GM23248 (cell line): ENCODE data around the gene OLFML2B. TPM values are rescaled to one million over a fixed set of nuclear protein-coding genes. Genes with fewer than 3 reads are reported as not detected.
A peak's percentile ranks its signal among the peaks of the same experiment; 100 is the strongest.

Source experiments
- DNase-seq: peaks from one replicate; pipeline ENCODE4 v3.0.0-alpha.2; 2015
- H2AFZ ChIP-seq: fragments of 200-600 bp; sonication (generic); 2 replicates; pipeline ENCODE4 v1.6.1; 2016; ENCODE audit warnings: antibody characterized with exemption
- H3F3A ChIP-seq: fragments of 200-600 bp; sonication (generic); 2 replicates; pipeline ENCODE4 v1.6.1; 2016; ENCODE audit warnings: mild to moderate bottlenecking, antibody characterized with exemption, mixed run types; ENCODE audit not compliant: insufficient read depth
- H3K27ac ChIP-seq: fragments of 200-600 bp; sonication (generic); 2 replicates; pipeline ENCODE4 v1.5.1; 2016; ENCODE audit warnings: mild to moderate bottlenecking
- H3K27me3 ChIP-seq: fragments of 200-600 bp; sonication (generic); replicated peaks from 2 replicates; pipeline ENCODE4 v1.6.1; 2016; ENCODE audit warnings: mild to moderate bottlenecking; ENCODE audit not compliant: insufficient read depth
- H3K36me3 ChIP-seq: fragments of 200-600 bp; sonication (generic); 2 replicates; pipeline ENCODE4 v1.6.1; 2016; ENCODE audit warnings: low read depth, mild to moderate bottlenecking
- H3K4me1 ChIP-seq: fragments of 200-600 bp; sonication (generic); 2 replicates; pipeline ENCODE4 v1.6.1; 2016; ENCODE audit warnings: mild to moderate bottlenecking; ENCODE audit not compliant: insufficient read depth
- H3K4me2 ChIP-seq: fragments of 200-600 bp; sonication (generic); one replicate; pipeline ENCODE4 v1.6.1; 2016; ENCODE audit warnings: mild to moderate bottlenecking; ENCODE audit not compliant: unreplicated experiment
- H3K4me3 ChIP-seq: fragments of 200-600 bp; sonication (generic); 2 replicates; pipeline ENCODE4 v1.5.1; 2016; ENCODE audit warnings: mild to moderate bottlenecking
- H3K79me2 ChIP-seq: fragments of 200-600 bp; sonication (generic); 2 replicates; pipeline ENCODE4 v1.6.1; 2016; ENCODE audit warnings: mild to moderate bottlenecking; ENCODE audit not compliant: insufficient read depth
- H3K9ac ChIP-seq: fragments of 200-600 bp; sonication (generic); 2 replicates; pipeline ENCODE4 v1.6.1; 2016; ENCODE audit warnings: mild to moderate bottlenecking
- H3K9me2 ChIP-seq: fragments of 200-600 bp; sonication (generic); 2 replicates; pipeline ENCODE4 v1.6.1; 2016; ENCODE audit warnings: mixed run types, mild to moderate bottlenecking, moderate library complexity; ENCODE audit not compliant: insufficient read depth
- H3K9me3 ChIP-seq: fragments of 200-600 bp; sonication (generic); one replicate; pipeline ENCODE4 v1.6.1; 2017; ENCODE audit warnings: low read depth
- H4K20me1 ChIP-seq: fragments of 200-600 bp; sonication (generic); 2 replicates; pipeline ENCODE4 v1.6.0; 2016; ENCODE audit not compliant: insufficient read depth
- EZH2 ChIP-seq: fragments of 200-600 bp; sonication (generic); IDR thresholded peaks from 2 replicates; pipeline ENCODE4 v1.6.1; 2018; ENCODE audit warnings: antibody characterized with exemption, mild to moderate bottlenecking; ENCODE audit not compliant: insufficient read depth, poor library complexity, severe bottlenecking
- EZH2phosphoT487 ChIP-seq: fragments of 200-600 bp; sonication (generic); IDR thresholded peaks from 2 replicates; pipeline ENCODE4 v1.6.1; 2018; ENCODE audit warnings: antibody characterized with exemption, moderate library complexity, mild to moderate bottlenecking, low read depth; ENCODE audit not compliant: insufficient read depth
- WGBS, 2 experiments: methylation state at CpG; one replicate each; pipeline ENCODE4 v1.1.6; 2015 to 2017; ENCODE audit warnings: low lambda C conversion rate in 2 of 2, low coverage in 1 of 2; ENCODE audit errors: missing lambda C conversion rate in 2 of 2; 5-methylcytosine and 5-hydroxymethylcytosine counted together
- in situ Hi-C: fragments of 300-500 bp; cut with MboI; formaldehyde crosslinking; loops from 2 replicates; pipeline ENCODE4 v1.15.0; 2020
- polyA plus RNA-seq: library from polyadenylated mRNA; unstranded; fragments of >200 nt; fragmentation: Nextera tagmentation; extraction: Ambion mirVana; gene quantifications from 2 replicates; pipeline ENCODE4 v1.2.1, GENCODE V29; 2016
- total RNA-seq: library from RNA; depleted of rRNA; stranded (reverse); fragments of >200 nt; shearing (Covaris generic); gene quantifications from 2 replicates; pipeline ENCODE4 v1.2.3, GENCODE V29; 2014

OLFML2B gene
- total and polyA plus RNA-seq, 2 experiments from 2014 or later: 0.98 to 1.1 TPM

- TF ChIP-seq EZH2phosphoT487: no peak
- TF ChIP-seq EZH2: no peak
- Histone ChIP-seq H4K20me1 (no peaks in the 10 kb centered on the region), H3K4me3 (peak overlapping the region; percentile 66), H3K79me2 (no peaks in the 10 kb centered on the region), H3K36me3 (no peaks in the 10 kb centered on the region), H3K27me3 (no peaks in the 10 kb centered on the region), H3K9me2 (no peaks in the 10 kb centered on the region), H3F3A (peaks cover 12% of the 10 kb centered on the region), H3K4me1 (peaks cover 15% of the 10 kb centered on the region), H3K9me3 (no peaks in the 10 kb centered on the region), H3K4me2 (peak overlapping the region; percentile 87), H3K9ac (peak overlapping the region; percentile 76), H3K27ac (peak overlapping the region; percentile 83), H2AFZ (peak overlapping the region; percentile 14; the same call in 1 of the 2 replicates)
- in situ Hi-C loops: no loop called here
- DNase-seq: peak; percentile 95
- 0 to 3% methylated on average over 14 to 15 of the region's 15 CpGs for WGBS, 2 experiments
Measured at GRCh38 chr1:162003061-162003829, 20.4 kb downstream of the OLFML2B start.

- Histone ChIP-seq H3F3A (peaks cover 12% of the 10 kb centered on the region), H3K27me3 (no peaks in the 10 kb centered on the region), H3K9ac (no peak overlapping the region), H3K9me2 (no peaks in the 10 kb centered on the region), H4K20me1 (no peaks in the 10 kb centered on the region), H2AFZ (no peak overlapping the region), H3K36me3 (no peaks in the 10 kb centered on the region), H3K9me3 (no peaks in the 10 kb centered on the region), H3K4me2 (no peak overlapping the region), H3K79me2 (no peaks in the 10 kb centered on the region), H3K4me3 (no peak overlapping the region), H3K4me1 (peaks cover 15% of the 10 kb centered on the region), H3K27ac (no peak overlapping the region)
- in situ Hi-C loops: no loop called here
- TF ChIP-seq EZH2 (no peak), EZH2phosphoT487 (no peak)
- WGBS, 2 experiments: 96 to 100% methylated on average over 11 of the region's 11 CpGs
- no peak for DNase-seq
Measured at GRCh38 chr1:162000053-162000420, 23.6 kb downstream of the OLFML2B start.

GRCh38 chr1:161999301-162000052, 24.2 kb downstream of the OLFML2B start:
- H2AFZ ChIP-seq: no peak overlapping the region
- H3K79me2 ChIP-seq: no peaks in the 10 kb centered on the region
- no peak overlapping the region for H3K27ac ChIP-seq
- no peak for DNase-seq
- H3K4me1 ChIP-seq: peaks cover 14% of the 10 kb centered on the region
- no peak for TF ChIP-seq EZH2
- no peak for TF ChIP-seq EZH2phosphoT487
- no peaks in the 10 kb centered on the region for H3K27me3 ChIP-seq
- peaks cover 12% of the 10 kb centered on the region for H3F3A ChIP-seq
- in situ Hi-C loops: no loop called here
- H3K9ac ChIP-seq: no peak overlapping the region
- no peaks in the 10 kb centered on the region for H3K9me3 ChIP-seq
- no peak overlapping the region for H3K4me3 ChIP-seq
- no peaks in the 10 kb centered on the region for H3K9me2 ChIP-seq
- H4K20me1 ChIP-seq: no peaks in the 10 kb centered on the region
- no peak overlapping the region for H3K4me2 ChIP-seq
- no peaks in the 10 kb centered on the region for H3K36me3 ChIP-seq
- 86 to 89% methylated on average over 8 of the region's 8 CpGs for WGBS, 2 experiments

DNA sequence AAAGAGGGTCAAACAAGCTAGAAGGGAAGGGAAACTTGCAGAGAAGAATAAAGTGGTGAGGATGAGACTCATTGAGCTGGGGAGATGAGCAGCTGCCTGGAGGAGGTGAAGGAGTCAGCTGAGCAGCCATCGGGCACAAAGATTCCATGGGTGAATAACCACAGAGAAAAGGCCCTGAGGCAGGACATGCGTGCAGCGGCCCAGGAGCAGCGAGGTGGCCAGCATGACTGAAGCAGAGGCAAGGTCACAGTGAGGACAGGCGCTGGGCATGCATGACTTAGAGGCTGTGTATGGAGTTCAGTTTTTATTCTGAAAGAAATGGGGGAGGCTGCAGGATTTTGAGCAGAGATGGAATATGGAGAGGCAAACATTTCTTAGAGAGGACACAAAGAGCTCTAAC, 24.9 kb downstream of the OLFML2B start:
- 83 to 90% methylated on average over 5 of the region's 5 CpGs for WGBS, 2 experiments
- H3K9me3 ChIP-seq: no peaks in the 10 kb centered on the region
- peaks cover 12% of the 10 kb centered on the region for H3F3A ChIP-seq

More for the DNA sequence above, 24.9 kb downstream of the OLFML2B start:
- Histone ChIP-seq H3K4me3 (no peak overlapping the region), H3K4me2 (no peak overlapping the region), H3K9me2 (no peaks in the 10 kb centered on the region), H3K4me1 (peaks cover 10% of the 10 kb centered on the region), H2AFZ (no peak overlapping the region), H3K36me3 (no peaks in the 10 kb centered on the region), H3K27me3 (no peaks in the 10 kb centered on the region), H3K79me2 (no peaks in the 10 kb centered on the region), H3K9ac (no peak overlapping the region), H3K27ac (no peak overlapping the region), H4K20me1 (no peaks in the 10 kb centered on the region)
- TF ChIP-seq EZH2phosphoT487 (no peak), EZH2 (no peak)
- no peak for DNase-seq
- in situ Hi-C loops: no loop called here
